K562 (cell line): Measurements from ENCODE around the gene UNC45A. TPM values are rescaled to one million over a fixed set of nuclear protein-coding genes. Genes with fewer than 3 reads are reported as not detected.

ENCODE experiments used
- ATF1 ChIP-seq, 2 experiments: fragments of 450-650 bp in 1 of 2; IDR thresholded peaks; 2 replicates each; pipeline ENCODE4 v1.6.1; 2016; ENCODE audit warnings: missing compliant biosample characterization in 1 of 2, missing genetic modification characterization in 1 of 2
- BMI1 ChIP-seq: fragments of 150-350 bp; IDR thresholded peaks from 2 replicates; pipeline ENCODE4 v1.6.1; 2014; ENCODE audit warnings: low read length
- BRD4 ChIP-seq: fragments of 200-600 bp; sonication (generic); IDR thresholded peaks from 2 replicates; pipeline ENCODE4 v1.6.1; 2017; ENCODE audit warnings: inconsistent platforms
- CBFA2T3 ChIP-seq: fragments of 450-650 bp; IDR thresholded peaks from 2 replicates; pipeline ENCODE4 v1.6.1; 2017
- CCNT2 ChIP-seq: IDR thresholded peaks from 2 replicates; pipeline ENCODE4 v1.6.1; 2011; ENCODE audit warnings: borderline replicate concordance, low read depth, mild to moderate bottlenecking, moderate library complexity, mixed read lengths, low read length; ENCODE audit not compliant: insufficient read length; ENCODE audit errors: extremely low read depth
- CUX1 ChIP-seq: fragments of 200-800 bp; sonication (Bioruptor generic); IDR thresholded peaks from 2 replicates; pipeline ENCODE4 v1.6.1; 2016; ENCODE audit warnings: missing genetic modification characterization, missing compliant biosample characterization
- EP400 ChIP-seq: fragments of 450-650 bp; IDR thresholded peaks from 2 replicates; pipeline ENCODE4 v1.6.1; 2017; ENCODE audit warnings: antibody characterized with exemption, mild to moderate bottlenecking, moderate library complexity
- MAZ ChIP-seq, 2 experiments: fragments of 450-650 bp in 1 of 2; sonication (generic) in 1 of 2; formaldehyde crosslinking; IDR thresholded peaks in 1 of 2; conservative IDR thresholded peaks in 1 of 2; 2 replicates each; pipeline versions ENCODE4 v1.4.0 to v1.5.0; 2020; ENCODE audit warnings: mild to moderate bottlenecking in 1 of 2, missing genetic modification reagents in 1 of 2
- MBD1 ChIP-seq: fragments of 250-450 bp; sonication (Bioruptor Pico); IDR thresholded peaks from 2 replicates; pipeline ENCODE4 v1.8.0; 2022; ENCODE audit warnings: inconsistent platforms
- MECOM ChIP-seq: fragments of 250-450 bp; sonication (Bioruptor Pico); IDR thresholded peaks from 2 replicates; pipeline ENCODE4 v1.8.0; 2022; ENCODE audit warnings: inconsistent platforms
- POLR2A ChIP-seq: fragments of 450-650 bp; conservative IDR thresholded peaks from 2 replicates; pipeline ENCODE4 v1.6.1; 2016
- POLR2AphosphoS2 ChIP-seq: IDR thresholded peaks from 2 replicates; pipeline ENCODE4 v1.6.1; 2012; ENCODE audit warnings: low read length, improper control_type of control experiment
- POLR2B ChIP-seq: fragments of 450-650 bp; IDR thresholded peaks from 2 replicates; pipeline ENCODE4 v1.6.1; 2018; ENCODE audit warnings: low read depth; ENCODE audit not compliant: partially characterized antibody
- SMAD4 ChIP-seq: fragments of 250-450 bp; sonication (Bioruptor Pico); conservative IDR thresholded peaks from 2 replicates; pipeline ENCODE4 v1.8.0; 2021; ENCODE audit warnings: inconsistent platforms, mild to moderate bottlenecking, moderate library complexity
- SNRNP70 ChIP-seq: fragments of 200-400 bp; formaldehyde crosslinking; optimal IDR thresholded peaks from 2 replicates; pipeline ENCODE3; 2017; ENCODE audit warnings: low read depth, low read length
- SP1 ChIP-seq: sonication (generic); formaldehyde crosslinking; IDR thresholded peaks from 2 replicates; pipeline ENCODE4 v1.8.1; 2022; ENCODE audit warnings: mild to moderate bottlenecking, missing genetic modification reagents
- TBP ChIP-seq: optimal IDR thresholded peaks from 2 replicates; pipeline ENCODE3; 2011; ENCODE audit warnings: low read depth, low read length, improper control_type of control experiment
- THAP7 ChIP-seq: fragments of 250-450 bp; sonication (Bioruptor Pico); IDR thresholded peaks from 2 replicates; pipeline ENCODE4 v1.5.0; 2021
- XRCC5 ChIP-seq: fragments of 200-400 bp; formaldehyde crosslinking; IDR thresholded peaks from 2 replicates; pipeline ENCODE4 v1.6.1; 2017; ENCODE audit warnings: low read depth, mild to moderate bottlenecking, low read length
- ZNF146 ChIP-seq: IDR thresholded peaks from one replicate; pipeline ENCODE4 v1.6.1; 2018; ENCODE audit warnings: missing compliant biosample characterization; ENCODE audit not compliant: unreplicated experiment
- ZNF316 ChIP-seq: fragments of 450-650 bp; IDR thresholded peaks from 2 replicates; pipeline ENCODE4 v1.6.1; 2016
- ZNF586 ChIP-seq: fragments of 450-650 bp; formaldehyde crosslinking; conservative IDR thresholded peaks from 2 replicates; pipeline ENCODE4 v1.4.0; 2020; ENCODE audit warnings: mild to moderate bottlenecking, moderate library complexity
- polyA plus RNA-seq, 8 experiments: library from polyadenylated mRNA; depleted of rRNA in 4 of 8; stranded (reverse) in 5 of 8; unstranded in 3 of 8; fragments of >200 nt; fragmentation: Nextera tagmentation in 2 of 8; fragmentation: Illumina TruSeq in 1 of 8; extraction: Ambion mirVana in 2 of 8; extraction: Trizol in 1 of 8; gene quantifications; 2 replicates each; pipeline versions ENCODE4 v1.2.1 to v1.2.3, GENCODE V29; 2011 to 2014; ENCODE audit warnings: inconsistent platforms in 1 of 8, missing spikeins in 1 of 8
- total RNA-seq, 7 experiments: library from RNA; depleted of rRNA in 6 of 7; stranded (reverse); fragments of >200 nt in 6 of 7; fragmentation: Illumina TruSeq in 2 of 7; extraction: Trizol in 2 of 7; gene quantifications; 2 replicates each; pipeline versions ENCODE4 v1.2.1 to v1.2.3, GENCODE V29; 2011 to 2021; ENCODE audit warnings: low replicate concordance in 1 of 7

Gene UNC45A
- total and polyA plus RNA-seq, 9 of the 15 experiments (the other 6 are each of a cell fraction or from before 2014, with no cell fraction given): 22.4 to 79.3 (median 43.7) TPM

- TF ChIP-seq TBP: peak; percentile 77
- TF ChIP-seq EP400: no peak
- TF ChIP-seq MECOM (CRISPR knock-in tag): no peak
- TF ChIP-seq POLR2AphosphoS2: peak; percentile 53; the same call in 1 of the 2 replicates
- TF ChIP-seq MBD1 (CRISPR knock-in tag): no peak
- peak; percentile 33; the same call in 1 of the 2 replicates for TF ChIP-seq ZNF316
- TF ChIP-seq SNRNP70: no peak
- peak; percentile 20; the same call in 1 of the 2 replicates for TF ChIP-seq SMAD4 (CRISPR knock-in tag)
- TF ChIP-seq XRCC5: peak; percentile 55; the same call in 1 of the 2 replicates
- peak; percentile 50 to 57; a peak in 1 of 4 replicates for TF ChIP-seq MAZ (CRISPR knock-in tag; conservative IDR thresholded peaks at IDR 0.05 in 1 of 2, IDR thresholded peaks at IDR 0.05 in 1 of 2)
- no peak for TF ChIP-seq BRD4
- TF ChIP-seq ZNF146: no peak
- 0 out of 2 replicates have a peak, but pooled peaks have one; percentile 10 for TF ChIP-seq SP1 (CRISPR knock-in tag)
- peak; percentile 69 for TF ChIP-seq POLR2B
- TF ChIP-seq CUX1 (CRISPR knock-in tag): no peak
- peak; percentile 87 for TF ChIP-seq POLR2A
- no peak for TF ChIP-seq ZNF586 (CRISPR knock-in tag)
- no peak for TF ChIP-seq BMI1
- peak; percentile 54 for TF ChIP-seq CCNT2
- TF ChIP-seq CBFA2T3: peak; percentile 39
- TF ChIP-seq ATF1 (CRISPR knock-in tag; IDR thresholded peaks at IDR 0.05): no peak
- 0 out of 2 replicates have a peak, but pooled peaks have one; percentile 21 for TF ChIP-seq ATF1 (tag; IDR thresholded peaks at IDR 0.05)
- TF ChIP-seq THAP7 (CRISPR knock-in tag): no peak
Measured at GRCh38 chr15:90902840-90903732, 32.0 kb upstream of the UNC45A start, which contains the start of gene MAN2A2 (continued).
